IMR-90 (cell line): Measurements from ENCODE around the gene ZBTB45. TPM values are rescaled to one million over a fixed set of nuclear protein-coding genes. Genes with fewer than 3 reads are reported as not detected.

Experiments used
- ATAC-seq: fragments of 200-7000 bp; cut with Tn5 transposase; 2 replicates; pipeline ENCODE4 v1.9.1; 2020; ENCODE audit warnings: low read depth, mild to moderate bottlenecking, moderate library complexity
- BruUV-seq: library from RNA; stranded (reverse); fragments of 400-500 nt; replicated peaks from 2 replicates; lab custom pipeline; 2021; lab: Mats Ljungman, UMichigan
- CTCF ChIA-PET: fragments of 300-600 bp; formaldehyde crosslinking; extraction: SDS; loops from one replicate; lab custom pipeline; 2021; ENCODE audit warnings: antibody characterized with exemption; lab: Yijun Ruan, JAX
- POLR2A ChIA-PET: fragments of 300-600 bp; sonication (Branson Sonifier 250); formaldehyde crosslinking; loops from one replicate; lab custom pipeline; 2022; ENCODE audit warnings: antibody characterized with exemption; ENCODE audit not compliant: unreplicated experiment; lab: Charles Lee
- DNase-seq: peaks from one replicate; pipeline ENCODE4 v3.0.0; 2013
- H2AFZ ChIP-seq: replicated peaks from 2 replicates; pipeline ENCODE3; 2013; ENCODE audit warnings: low read length, mild to moderate bottlenecking; ENCODE audit not compliant: poor library complexity
- H2AK5ac ChIP-seq: 2 replicates; pipeline ENCODE4 v1.6.1; 2013; ENCODE audit warnings: low read depth, low read length, inconsistent platforms
- H2AK9ac ChIP-seq: replicated peaks from 2 replicates; pipeline ENCODE3; 2013; ENCODE audit warnings: mild to moderate bottlenecking, low read depth, low read length, moderate library complexity; ENCODE audit not compliant: poor library complexity
- H2BK120ac ChIP-seq: 2 replicates; pipeline ENCODE4 v1.6.1; 2013; ENCODE audit warnings: low read depth, low read length, inconsistent platforms
- H2BK15ac ChIP-seq: 3 replicates; pipeline ENCODE4 v1.6.1; 2013; ENCODE audit warnings: low read depth, low read length, inconsistent platforms
- H2BK20ac ChIP-seq: 2 replicates; pipeline ENCODE4 v1.6.1; 2013; ENCODE audit warnings: low read depth, mild to moderate bottlenecking, inconsistent platforms, low read length, moderate library complexity
- H2BK5ac ChIP-seq: 2 replicates; pipeline ENCODE4 v1.6.1; 2013; ENCODE audit warnings: mild to moderate bottlenecking, low read depth, low read length, inconsistent platforms; ENCODE audit not compliant: poor library complexity, severe bottlenecking
- H3K14ac ChIP-seq: replicated peaks from 2 replicates; pipeline ENCODE4 v1.6.1; 2013; ENCODE audit warnings: low read depth, low read length, inconsistent platforms
- H3K18ac ChIP-seq: 2 replicates; pipeline ENCODE4 v1.6.1; 2013; ENCODE audit warnings: low read depth, low read length, control low read depth
- H3K23ac ChIP-seq: 2 replicates; pipeline ENCODE4 v1.6.1; 2013; ENCODE audit warnings: low read depth, low read length, inconsistent platforms
- H3K27ac ChIP-seq: 2 replicates; pipeline ENCODE4 v1.5.1; 2013; ENCODE audit warnings: mild to moderate bottlenecking, control low read depth, low read length; ENCODE audit not compliant: insufficient read depth
- H3K27me3 ChIP-seq: 2 replicates; pipeline ENCODE4 v1.6.1; 2013; ENCODE audit warnings: low read length; ENCODE audit not compliant: control insufficient read depth, insufficient read depth
- H3K36me3 ChIP-seq: 2 replicates; pipeline ENCODE4 v1.6.1; 2013; ENCODE audit warnings: low read length, mixed read lengths; ENCODE audit not compliant: control insufficient read depth, insufficient read depth
- H3K4ac ChIP-seq: 2 replicates; pipeline ENCODE4 v1.6.1; 2013; ENCODE audit warnings: low read depth, low read length, inconsistent platforms
- H3K4me1 ChIP-seq: 2 replicates; pipeline ENCODE4 v1.6.1; 2013; ENCODE audit warnings: low read length, mixed read lengths; ENCODE audit not compliant: control insufficient read depth, insufficient read depth
- H3K4me2 ChIP-seq: 2 replicates; pipeline ENCODE4 v1.6.1; 2013; ENCODE audit warnings: low read depth, mild to moderate bottlenecking, control low read depth, low read length, moderate library complexity
- H3K4me3 ChIP-seq: 2 replicates; pipeline ENCODE4 v1.5.1; 2013; ENCODE audit warnings: low read depth, mild to moderate bottlenecking, control low read depth, low read length, moderate library complexity; ENCODE audit not compliant: insufficient read depth
- H3K56ac ChIP-seq: 2 replicates; pipeline ENCODE4 v1.6.1; 2013; ENCODE audit warnings: low read length, inconsistent platforms; ENCODE audit not compliant: insufficient read depth; ENCODE audit errors: extremely low read depth
- H3K79me1 ChIP-seq, 2 experiments: 2 replicates each; pipeline ENCODE4 v1.6.1; 2013; ENCODE audit warnings: low read length in 2 of 2, inconsistent platforms in 1 of 2, low read depth in 1 of 2
- H3K9ac ChIP-seq: 2 replicates; pipeline ENCODE4 v1.6.1; 2013; ENCODE audit warnings: low read depth, low read length, control low read depth
- H3K9me1 ChIP-seq: 2 replicates; pipeline ENCODE4 v1.6.1; 2013; ENCODE audit warnings: low read length, inconsistent platforms; ENCODE audit not compliant: insufficient read depth
- H3K9me3 ChIP-seq: 2 replicates; pipeline ENCODE4 v1.6.1; 2013; ENCODE audit warnings: low read length; ENCODE audit not compliant: control insufficient read depth, insufficient read depth
- H4K20me1 ChIP-seq: 2 replicates; pipeline ENCODE4 v1.6.1; 2013; ENCODE audit warnings: low read length, inconsistent platforms; ENCODE audit not compliant: insufficient read depth
- H4K5ac ChIP-seq: 2 replicates; pipeline ENCODE4 v1.6.1; 2013; ENCODE audit warnings: mild to moderate bottlenecking, low read depth, low read length, control low read depth
- H4K8ac ChIP-seq, 2 experiments: 2 replicates each; pipeline ENCODE4 v1.6.1; 2013; ENCODE audit warnings: low read depth in 2 of 2, low read length in 2 of 2, control low read depth in 1 of 2, inconsistent platforms in 1 of 2
- H4K91ac ChIP-seq: 2 replicates; pipeline ENCODE4 v1.6.1; 2013; ENCODE audit warnings: low read depth, low read length, inconsistent platforms; ENCODE audit not compliant: insufficient read depth
- BHLHE40 ChIP-seq: fragments of 150-350 bp; IDR thresholded peaks from 2 replicates; pipeline ENCODE4 v1.6.1; 2016; ENCODE audit warnings: mild to moderate bottlenecking, low read depth, low read length
- CEBPB ChIP-seq: IDR thresholded peaks from 2 replicates; pipeline ENCODE4 v1.6.1; 2012; ENCODE audit warnings: low read depth, low read length, improper control_type of control experiment
- CTCF ChIP-seq: conservative IDR thresholded peaks from 2 replicates; pipeline ENCODE4 v1.5.1; 2012; ENCODE audit warnings: mild to moderate bottlenecking, low read depth, low read length, improper control_type of control experiment
- ELK1 ChIP-seq: fragments of 150-350 bp; IDR thresholded peaks from 2 replicates; pipeline ENCODE4 v1.6.1; 2016; ENCODE audit warnings: low read depth, mild to moderate bottlenecking, low read length, moderate library complexity, borderline replicate concordance
- FOS ChIP-seq: fragments of 150-350 bp; IDR thresholded peaks from 2 replicates; pipeline ENCODE4 v1.6.1; 2016; ENCODE audit warnings: low read depth, low read length
- MAFK ChIP-seq: IDR thresholded peaks from 2 replicates; pipeline ENCODE4 v1.6.1; 2012; ENCODE audit warnings: low read depth, low read length, improper control_type of control experiment
- MAZ ChIP-seq: IDR thresholded peaks from 2 replicates; pipeline ENCODE4 v1.6.1; 2012; ENCODE audit warnings: low read depth, mild to moderate bottlenecking, low read length, improper control_type of control experiment, moderate library complexity, borderline replicate concordance
- MXI1 ChIP-seq: IDR thresholded peaks from 2 replicates; pipeline ENCODE4 v1.6.1; 2012; ENCODE audit warnings: low read depth, mild to moderate bottlenecking, low read length, moderate library complexity, borderline replicate concordance
- NFE2L2 ChIP-seq: fragments of 150-350 bp; IDR thresholded peaks from 2 replicates; pipeline ENCODE4 v1.6.1; 2016; ENCODE audit warnings: low read depth, mild to moderate bottlenecking, low read length
- RAD21 ChIP-seq: IDR thresholded peaks from 2 replicates; pipeline ENCODE4 v1.6.1; 2012; ENCODE audit warnings: low read length, improper control_type of control experiment
- RFX5 ChIP-seq: IDR thresholded peaks from 2 replicates; pipeline ENCODE4 v1.8.0; 2012; ENCODE audit warnings: low read depth, mild to moderate bottlenecking, low read length, moderate library complexity
- SMC3 ChIP-seq: fragments of 150-350 bp; IDR thresholded peaks from 2 replicates; pipeline ENCODE4 v1.6.1; 2016; ENCODE audit warnings: low read depth, mild to moderate bottlenecking, antibody characterized with exemption, low read length, moderate library complexity
- USF2 ChIP-seq: fragments of 150-350 bp; IDR thresholded peaks from 2 replicates; pipeline ENCODE4 v1.6.1; 2017; ENCODE audit warnings: mild to moderate bottlenecking, antibody characterized with exemption, low read length, low read depth
- WGBS, 2 experiments: methylation state at CpG; one replicate each; pipeline versions ENCODE4 v1.1.5 to v1.1.7; 2013; ENCODE audit warnings: missing lambda C conversion rate in 2 of 2; ENCODE audit not compliant: insufficient read length in 1 of 2; ENCODE audit errors: extremely low coverage in 2 of 2; 5-methylcytosine and 5-hydroxymethylcytosine counted together
- dilution Hi-C: fragments of 300-500 bp; cut with HindIII; formaldehyde crosslinking; loops from one replicate; pipeline ENCODE4 v1.14.3; 2018; ENCODE audit warnings: low sequenced_read_pairs; ENCODE audit not compliant: unreplicated experiment
- in situ Hi-C: fragments of 300-500 bp; cut with MboI; formaldehyde crosslinking; loops from 3 replicates; pipeline ENCODE4 v1.14.3; 2019; ENCODE audit warnings: low sequenced_read_pairs, inconsistent platforms, mixed read lengths
- intact Hi-C: fragments of 100-400 bp; cut with micrococcal nuclease; formaldehyde crosslinking; loops from 2 replicates; pipeline ENCODE4 v1.10.0; 2022
- polyA plus RNA-seq, 3 experiments: library from polyadenylated mRNA; depleted of rRNA; stranded (reverse); fragments of >200 nt; gene quantifications; 2 replicates each; pipeline ENCODE4 v1.2.3, GENCODE V29; 2012; ENCODE audit warnings: low replicate concordance in 1 of 3
- total RNA-seq: library from RNA; depleted of rRNA; stranded (reverse); fragments of >200 nt; gene quantifications from 2 replicates; pipeline ENCODE4 v1.2.3, GENCODE V29; 2012

Gene ZBTB45
- total and polyA plus RNA-seq, 2 of the 4 experiments (the other 2 are of a cell fraction): 1.4 to 9.7 TPM

GRCh38 chr19:58518256-58519086, 1.1 kb downstream of the ZBTB45 start:
- Histone ChIP-seq H3K4ac (peak overlapping the region; percentile 85), H3K9ac (peak overlapping the region; percentile 96), H2AK9ac (peak overlapping the region; percentile 98), H4K91ac (peak overlapping the region; percentile 93), H4K8ac (peak overlapping the region; percentile 87 to 93; a peak in 3 of 4 replicates), H3K14ac (peak overlapping the region; percentile 80), H3K9me3 (no peaks in the 10 kb centered on the region), H3K23ac (peak overlapping the region; percentile 68), H3K36me3 (peaks cover 16% of the 10 kb centered on the region), H3K27ac (peak overlapping the region; percentile 93), H3K79me1 (peaks cover 0 to 53% of the 10 kb centered on the region in 2 experiments; a peak in 3 of 4 replicates), H2BK120ac (no peak overlapping the region), H2BK5ac (peak overlapping the region; percentile 44), H3K18ac (no peak overlapping the region), H2BK20ac (no peak overlapping the region), H2AFZ (peak overlapping the region; percentile 98), H4K20me1 (peaks cover 26% of the 10 kb centered on the region), H2AK5ac (peak overlapping the region; percentile 81), H3K4me1 (peaks cover 6% of the 10 kb centered on the region), H3K56ac (peak overlapping the region; percentile 80), H2BK15ac (no peak overlapping the region), H3K4me2 (peak overlapping the region; percentile 94), H3K27me3 (no peaks in the 10 kb centered on the region), H3K4me3 (peak overlapping the region; percentile 69), H4K5ac (peak overlapping the region; percentile 21), H3K9me1 (peaks cover 11% of the 10 kb centered on the region)
- in situ Hi-C loops (no loop called here), dilution Hi-C loops (no loop called here), intact Hi-C loops (loop anchor here (1.0 to 5.0 kb wide), 3 partner anchors 19 to 211 kb away; partner anchors contain the start of genes ERVK3-1 and MZF1)
- no TSS peak for BruUV-seq
- ChIA-PET CTCF (interaction anchor here (0.6 to 1.1 kb wide), 2 partner anchors 13 to 25 kb away, joined by 4 to 6 read pairs; partner anchors contain the start of gene TRIM28), POLR2A (interaction anchor here (1.5 kb wide), 1 partner anchor 25 kb away, joined by 6 read pairs; the partner anchor contains the start of gene TRIM28)
- 5% methylated on average over 14 of the region's 22 CpGs; no CpG with 5 or more reads in 1 of the 2 experiments for WGBS, 2 experiments
- ATAC-seq: no peak
- DNase-seq: no peak
- no peak for TF ChIP-seq CEBPB
- TF ChIP-seq RFX5: no peak
- no peak for TF ChIP-seq MAFK
- no peak for TF ChIP-seq FOS
- TF ChIP-seq MXI1: no peak
- no peak for TF ChIP-seq USF2
- no peak for TF ChIP-seq RAD21
- no peak for TF ChIP-seq SMC3
- no peak for TF ChIP-seq BHLHE40
- TF ChIP-seq ELK1: no peak
- TF ChIP-seq CTCF: no peak
- TF ChIP-seq NFE2L2: no peak
- TF ChIP-seq MAZ: no peak
